Measurements from ENCODE around the gene SLC44A4.

The SLC44A4 gene

DNA sequence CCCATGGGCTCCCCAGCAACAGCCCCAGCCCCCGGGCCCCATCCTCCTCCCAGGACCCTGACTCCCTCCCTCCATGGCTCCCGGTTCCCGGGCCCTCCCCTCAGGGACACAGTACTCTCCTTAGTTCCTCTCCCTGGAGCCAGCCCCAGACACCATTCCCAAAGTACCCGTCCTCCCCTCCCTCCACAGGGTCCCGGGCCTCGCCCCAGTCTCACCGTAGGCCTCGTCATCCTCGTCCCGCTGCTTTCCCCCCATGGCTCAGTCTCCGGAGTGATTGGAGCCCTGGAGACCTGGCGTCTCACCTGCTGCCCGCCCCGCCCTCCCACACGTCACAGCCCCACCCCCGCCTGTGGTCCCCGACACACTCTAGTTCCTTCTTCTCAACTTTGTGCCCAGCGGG is at the start of gene SLC44A4:
Gene SLC44A4 (minus strand): TSS at position 272 of the 400 bp plus-strand sequence. CDS start 17 bp downstream, at position 255.
- ATAC-seq (ENCODE audit: insufficient read depth, low read depth) (no peak), DNase-seq (no peak)
- Histone ChIP-seq H3K9me3 (ENCODE audit: insufficient read depth, low read length, severe bottlenecking) (no peaks in the 10 kb centered on the region), H3K9ac (ENCODE audit: low read depth, low read length) (no peak within 1 kb of the TSS), H3K36me3 (ENCODE audit: insufficient read depth, low read length) (peaks cover 40% of the 10 kb centered on the region), H3K4me2 (ENCODE audit: insufficient read depth, low read length) (no peak within 1 kb of the TSS), H2AFZ (ENCODE audit: low read depth, low read length) (no peak within 1 kb of the TSS), H3K4me3 (ENCODE audit: low read depth in 1 of 2, low read length in 2 of 2) (no peak within 1 kb of the TSS), H3K27me3 (ENCODE audit: insufficient read depth, low read length, poor library complexity) (no peaks in the 10 kb centered on the region), H3K79me2 (ENCODE audit: insufficient read depth, low read length) (no peaks in the 10 kb centered on the region), H3K27ac (ENCODE audit: low read length) (no peak within 1 kb of the TSS), H4K20me1 (ENCODE audit: insufficient read depth, low read length) (peaks cover 11% of the 10 kb centered on the region; the same call in 1 of the 2 replicates), H3K4me1 (ENCODE audit: insufficient read depth, low read length) (no peaks in the 10 kb centered on the region)
- TF ChIP-seq EZH2 (IDR thresholded peaks at IDR 0.05; ENCODE audit: borderline replicate concordance, low read depth, low read length, severe bottlenecking) = no peak
- TF ChIP-seq, protein P1, sequence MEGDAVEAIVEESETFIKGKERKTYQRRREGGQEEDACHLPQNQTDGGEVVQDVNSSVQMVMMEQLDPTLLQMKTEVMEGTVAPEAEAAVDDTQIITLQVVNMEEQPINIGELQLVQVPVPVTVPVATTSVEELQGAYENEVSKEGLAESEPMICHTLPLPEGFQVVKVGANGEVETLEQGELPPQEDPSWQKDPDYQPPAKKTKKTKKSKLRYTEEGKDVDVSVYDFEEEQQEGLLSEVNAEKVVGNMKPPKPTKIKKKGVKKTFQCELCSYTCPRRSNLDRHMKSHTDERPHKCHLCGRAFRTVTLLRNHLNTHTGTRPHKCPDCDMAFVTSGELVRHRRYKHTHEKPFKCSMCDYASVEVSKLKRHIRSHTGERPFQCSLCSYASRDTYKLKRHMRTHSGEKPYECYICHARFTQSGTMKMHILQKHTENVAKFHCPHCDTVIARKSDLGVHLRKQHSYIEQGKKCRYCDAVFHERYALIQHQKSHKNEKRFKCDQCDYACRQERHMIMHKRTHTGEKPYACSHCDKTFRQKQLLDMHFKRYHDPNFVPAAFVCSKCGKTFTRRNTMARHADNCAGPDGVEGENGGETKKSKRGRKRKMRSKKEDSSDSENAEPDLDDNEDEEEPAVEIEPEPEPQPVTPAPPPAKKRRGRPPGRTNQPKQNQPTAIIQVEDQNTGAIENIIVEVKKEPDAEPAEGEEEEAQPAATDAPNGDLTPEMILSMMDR (IDR thresholded peaks at IDR 0.05; ENCODE audit: borderline replicate concordance, extremely low read depth, low read length, poor library complexity, severe bottlenecking) = no peak

DNA sequence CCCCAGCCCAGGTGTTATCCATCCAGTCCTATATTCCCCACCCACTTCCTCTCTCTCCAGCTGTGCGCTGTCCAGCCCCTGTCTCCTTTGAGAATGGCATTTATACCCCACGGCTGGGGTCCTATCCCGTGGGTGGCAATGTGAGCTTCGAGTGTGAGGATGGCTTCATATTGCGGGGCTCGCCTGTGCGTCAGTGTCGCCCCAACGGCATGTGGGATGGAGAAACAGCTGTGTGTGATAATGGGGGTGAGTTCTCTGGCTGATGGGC is 49.8 kb upstream of the SLC44A4 start:
- Histone ChIP-seq H3K9me3 (ENCODE audit: insufficient read depth, low read length, severe bottlenecking) (no peaks in the 10 kb centered on the region), H3K79me2 (ENCODE audit: insufficient read depth, low read length) (no peaks in the 10 kb centered on the region), H3K9ac (ENCODE audit: low read depth, low read length) (no peak overlapping the region), H3K27ac (ENCODE audit: low read length) (no peak overlapping the region), H3K4me3 (ENCODE audit: low read depth in 1 of 2, low read length in 2 of 2) (no peak overlapping the region), H3K36me3 (ENCODE audit: insufficient read depth, low read length) (no peaks in the 10 kb centered on the region), H2AFZ (ENCODE audit: low read depth, low read length) (no peak overlapping the region), H4K20me1 (ENCODE audit: insufficient read depth, low read length) (no peaks in the 10 kb centered on the region), H3K4me2 (ENCODE audit: insufficient read depth, low read length) (no peak overlapping the region), H3K4me1 (ENCODE audit: insufficient read depth, low read length) (no peaks in the 10 kb centered on the region), H3K27me3 (ENCODE audit: insufficient read depth, low read length, poor library complexity) (peaks cover 3% of the 10 kb centered on the region)
- TF ChIP-seq EZH2 (IDR thresholded peaks at IDR 0.05; ENCODE audit: borderline replicate concordance, low read depth, low read length, severe bottlenecking) = no peak
- TF ChIP-seq, protein P1 (IDR thresholded peaks at IDR 0.05; ENCODE audit: borderline replicate concordance, extremely low read depth, low read length, poor library complexity, severe bottlenecking) = no peak
- no peak for DNase-seq
- no peak for ATAC-seq (ENCODE audit: insufficient read depth, low read depth)

DNA sequence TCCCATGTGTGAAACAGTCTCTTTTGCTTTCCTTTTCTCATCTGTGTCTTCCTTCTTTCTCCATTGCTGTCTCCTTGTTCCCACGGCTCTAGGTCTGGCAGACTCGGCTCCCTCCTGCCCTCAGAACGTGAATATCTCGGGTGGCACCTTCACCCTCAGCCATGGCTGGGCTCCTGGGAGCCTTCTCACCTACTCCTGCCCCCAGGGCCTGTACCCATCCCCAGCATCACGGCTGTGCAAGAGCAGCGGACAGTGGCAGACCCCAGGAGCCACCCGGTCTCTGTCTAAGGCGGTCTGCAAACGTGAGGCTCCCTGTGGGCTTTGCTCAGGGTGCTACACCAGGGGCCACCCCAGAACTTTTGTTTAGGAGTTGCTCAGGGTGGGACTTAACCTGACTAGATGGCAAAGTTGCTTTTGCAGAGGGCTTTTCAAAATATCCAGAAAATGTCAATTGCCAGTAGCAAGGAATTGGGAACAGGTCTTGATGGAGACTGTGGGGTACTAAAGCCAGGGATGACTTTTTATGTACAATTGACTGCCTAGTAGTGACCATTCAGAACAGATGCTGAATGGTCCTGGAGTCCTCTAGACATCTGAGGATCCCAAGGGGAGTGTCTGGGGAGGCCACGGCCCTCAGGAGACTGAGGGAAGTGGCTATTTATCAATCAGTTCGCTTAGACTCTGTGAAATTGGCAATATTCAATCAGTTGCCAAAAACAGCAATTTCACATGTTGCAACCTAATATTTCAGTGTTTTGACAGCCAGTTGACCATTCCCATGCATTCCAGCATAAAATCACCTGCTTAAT is 49.3 kb upstream of the SLC44A4 start:
- Histone ChIP-seq H3K4me1 (ENCODE audit: insufficient read depth, low read length) (no peaks in the 10 kb centered on the region), H2AFZ (ENCODE audit: low read depth, low read length) (no peak overlapping the region)

More for the DNA sequence above, 49.3 kb upstream of the SLC44A4 start:
- no peak overlapping the region for H3K27ac ChIP-seq (ENCODE audit: low read length)
- no peak for ATAC-seq (ENCODE audit: insufficient read depth, low read depth)
- no peak for DNase-seq
- H4K20me1 ChIP-seq (ENCODE audit: insufficient read depth, low read length) = no peaks in the 10 kb centered on the region
- no peak overlapping the region for H3K4me2 ChIP-seq (ENCODE audit: insufficient read depth, low read length)
- TF ChIP-seq, protein P1 (IDR thresholded peaks at IDR 0.05; ENCODE audit: borderline replicate concordance, extremely low read depth, low read length, poor library complexity, severe bottlenecking) = no peak
- no peak for TF ChIP-seq EZH2 (IDR thresholded peaks at IDR 0.05; ENCODE audit: borderline replicate concordance, low read depth, low read length, severe bottlenecking)
- H3K4me3 ChIP-seq (ENCODE audit: low read depth in 1 of 2, low read length in 2 of 2) = no peak overlapping the region
- peaks cover 3% of the 10 kb centered on the region for H3K27me3 ChIP-seq (ENCODE audit: insufficient read depth, low read length, poor library complexity)
- no peak overlapping the region for H3K9ac ChIP-seq (ENCODE audit: low read depth, low read length)
- no peaks in the 10 kb centered on the region for H3K79me2 ChIP-seq (ENCODE audit: insufficient read depth, low read length)
- no peaks in the 10 kb centered on the region for H3K9me3 ChIP-seq (ENCODE audit: insufficient read depth, low read length, severe bottlenecking)
- H3K36me3 ChIP-seq (ENCODE audit: insufficient read depth, low read length) = no peaks in the 10 kb centered on the region

All from DND-41 (cell line).